K562 (cell line): ENCODE measurements around the gene UNC50. TPM values are rescaled to one million over a fixed set of nuclear protein-coding genes. Genes with fewer than 3 reads are reported as not detected.
A peak's percentile ranks its signal among the peaks of the same experiment; 100 is the strongest.

Source experiments
- ATAC-seq: fragments of 200-7000 bp; cut with Tn5 transposase; 3 replicates; pipeline ENCODE4 v1.9.1; 2020; ENCODE audit warnings: moderate library complexity
- BruUV-seq: library from RNA; stranded (reverse); fragments of 400-500 nt; replicated peaks from 2 replicates; lab custom pipeline; 2021; lab: Mats Ljungman, UMichigan
- CTCF ChIA-PET: fragments of 300-600 bp; formaldehyde crosslinking; extraction: SDS; loops from one replicate; lab custom pipeline; 2021; ENCODE audit warnings: low intra/inter-chr PET ratio; lab: Yijun Ruan, JAX
- POLR2A ChIA-PET: fragments of 300-600, 350-650 bp; sonication (Branson Sonifier 250); formaldehyde crosslinking; extraction: SDS; loops from one replicate; lab custom pipeline; 2021; ENCODE audit warnings: antibody characterized with exemption, inconsistent platforms; lab: Yijun Ruan, JAX
- DNase-seq, 4 experiments: peaks; one replicate each; pipeline versions ENCODE4 v3.0.0 to v3.0.0-alpha.2; 2011 to 2018; ENCODE audit warnings: low spot score in 3 of 4, mixed read lengths in 3 of 4; ENCODE audit errors: extremely low read depth in 1 of 4
- FAIRE-seq: peaks from 2 replicates; lab custom pipeline; 2011; peaks lifted over from hg19 to GRCh38; lab: Jason Lieb, UNC
- H2AFZ ChIP-seq: 2 replicates; pipeline ENCODE4 v1.6.0; 2011; ENCODE audit warnings: low read depth, low read length, control low read depth, inconsistent platforms
- H3K27ac ChIP-seq: fragments of 200-600 bp; 3 replicates; pipeline ENCODE4 v1.8.0; 2011; ENCODE audit warnings: low read depth, mild to moderate bottlenecking, control low read depth, inconsistent platforms, low read length, moderate library complexity, mixed read lengths; ENCODE audit errors: extremely low read depth
- H3K27me3 ChIP-seq, 2 experiments: fragments of 300-600 bp in 1 of 2; 2 replicates in 1 of 2; 3 replicates in 1 of 2; pipeline versions ENCODE4 v1.6.0 to v1.8.0; 2011; ENCODE audit warnings: inconsistent platforms in 2 of 2, low read length in 2 of 2, mild to moderate bottlenecking in 1 of 2, mixed read lengths in 1 of 2, moderate library complexity in 1 of 2; ENCODE audit not compliant: control insufficient read depth in 2 of 2, insufficient read depth in 2 of 2
- H3K36me3 ChIP-seq: fragments of 300-600 bp; 3 replicates; pipeline ENCODE4 v1.8.0; 2011; ENCODE audit warnings: mild to moderate bottlenecking, low read length, inconsistent platforms; ENCODE audit not compliant: control insufficient read depth, insufficient read depth
- H3K4me1 ChIP-seq, 2 experiments: fragments of 200-600 bp in 1 of 2; replicated peaks in 1 of 2; 2 replicates in 1 of 2; 3 replicates in 1 of 2; pipeline versions ENCODE4 v1.5.1 to v1.8.0; 2011; ENCODE audit warnings: inconsistent platforms in 2 of 2, low read length in 2 of 2, mild to moderate bottlenecking in 1 of 2, mixed read lengths in 1 of 2, moderate library complexity in 1 of 2; ENCODE audit not compliant: control insufficient read depth in 2 of 2, insufficient read depth in 2 of 2
- H3K4me2 ChIP-seq: 2 replicates; pipeline ENCODE4 v1.6.1; 2011; ENCODE audit warnings: low read length, control low read depth, inconsistent platforms, mixed read lengths; ENCODE audit not compliant: insufficient read depth
- H3K4me3 ChIP-seq: fragments of 200-600 bp; sonication (generic), shearing (Covaris generic); 2 replicates; pipeline ENCODE4 v1.5.1; 2016; ENCODE audit warnings: control low read depth, inconsistent platforms
- H3K79me2 ChIP-seq: fragments of 200-600 bp; 3 replicates; pipeline ENCODE4 v1.8.0; 2011; ENCODE audit warnings: low read length, inconsistent platforms; ENCODE audit not compliant: control insufficient read depth, insufficient read depth
- H3K9ac ChIP-seq, 2 experiments: 2 replicates each; pipeline versions ENCODE4 v1.6.0 to v1.6.1; 2011; ENCODE audit warnings: low read depth in 2 of 2, low read length in 2 of 2, control low read depth in 1 of 2, inconsistent platforms in 1 of 2, mild to moderate bottlenecking in 1 of 2, mixed read lengths in 1 of 2; ENCODE audit not compliant: insufficient read depth in 1 of 2
- H3K9me1 ChIP-seq: one replicate; pipeline ENCODE4 v1.6.0; 2011; ENCODE audit warnings: inconsistent platforms, mild to moderate bottlenecking, low read length, moderate library complexity; ENCODE audit not compliant: control insufficient read depth, insufficient read depth
- H3K9me3 ChIP-seq: replicated peaks from 2 replicates; pipeline ENCODE4 v1.5.1; 2011; ENCODE audit warnings: low read depth, low read length, inconsistent platforms; ENCODE audit not compliant: control insufficient read depth, insufficient read depth
- H4K20me1 ChIP-seq: replicated peaks from 2 replicates; pipeline ENCODE4 v1.6.1; 2011; ENCODE audit warnings: low read length, inconsistent platforms, mixed read lengths; ENCODE audit not compliant: control insufficient read depth, insufficient read depth
- ARID3A ChIP-seq: IDR thresholded peaks from 2 replicates; pipeline ENCODE4 v1.6.1; 2012; ENCODE audit warnings: low read depth, low read length, improper control_type of control experiment, borderline replicate concordance
- BCOR ChIP-seq: fragments of 450-650 bp; IDR thresholded peaks from 2 replicates; pipeline ENCODE4 v1.6.1; 2016
- EGR1 ChIP-seq: fragments of 450-650 bp; conservative IDR thresholded peaks from 2 replicates; pipeline ENCODE4 v1.6.1; 2017; ENCODE audit warnings: mild to moderate bottlenecking
- ESRRA ChIP-seq: fragments of 450-650 bp; IDR thresholded peaks from 2 replicates; pipeline ENCODE4 v1.6.1; 2014; ENCODE audit warnings: low read depth, mild to moderate bottlenecking, moderate library complexity, borderline replicate concordance
- GABPA ChIP-seq: fragments of 200-800 bp; sonication (Bioruptor generic); conservative IDR thresholded peaks from 2 replicates; pipeline ENCODE4 v1.6.1; 2016; ENCODE audit warnings: low read depth, missing genetic modification characterization, missing compliant biosample characterization
- HNRNPUL1 ChIP-seq: fragments of 200-400 bp; formaldehyde crosslinking; IDR thresholded peaks from 2 replicates; pipeline ENCODE4 v1.6.1; 2017; ENCODE audit warnings: low read length
- MTA3 ChIP-seq: fragments of 450-650 bp; formaldehyde crosslinking; IDR thresholded peaks from 2 replicates; pipeline ENCODE4 v1.6.1; 2017; ENCODE audit warnings: mild to moderate bottlenecking, borderline replicate concordance
- PURB ChIP-seq: sonication (generic); formaldehyde crosslinking; IDR thresholded peaks from 2 replicates; pipeline ENCODE4 v1.9.0; 2021; ENCODE audit warnings: low read depth, mild to moderate bottlenecking, missing genetic modification reagents
- RAD21 ChIP-seq, 2 experiments: fragments of 250-450 bp in 1 of 2; fragments of 450-650 bp in 1 of 2; sonication (Bioruptor Pico) in 1 of 2; formaldehyde crosslinking in 1 of 2; IDR thresholded peaks in 1 of 2; conservative IDR thresholded peaks in 1 of 2; 2 replicates each; pipeline versions ENCODE4 v1.4.0 to v1.8.0; 2020 to 2022; ENCODE audit warnings: mild to moderate bottlenecking in 2 of 2, moderate library complexity in 1 of 2
- ZFP1 ChIP-seq: fragments of 450-650 bp; formaldehyde crosslinking; IDR thresholded peaks from 2 replicates; pipeline ENCODE4 v1.4.0; 2020; ENCODE audit warnings: mild to moderate bottlenecking, mixed read lengths
- ZNF639 ChIP-seq, 2 experiments: fragments of 200-800 bp in 1 of 2; sonication (Bioruptor generic) in 1 of 2; sonication (generic) in 1 of 2; formaldehyde crosslinking in 1 of 2; IDR thresholded peaks in 1 of 2; conservative IDR thresholded peaks in 1 of 2; 2 replicates each; pipeline versions ENCODE4 v1.5.0 to v1.6.1; 2016 to 2020; ENCODE audit warnings: missing compliant biosample characterization in 1 of 2, missing genetic modification characterization in 1 of 2, missing genetic modification reagents in 1 of 2
- ZNF830 ChIP-seq: fragments of 250-450 bp; sonication (Bioruptor Pico); IDR thresholded peaks from 2 replicates; pipeline ENCODE4 v1.5.0; 2021; ENCODE audit warnings: mild to moderate bottlenecking
- WGBS: fragments of 100-300 bp; shearing (Covaris generic); methylation state at CpG from one replicate; pipeline ENCODE4 v1.1.6; 2016; ENCODE audit warnings: low coverage, mixed read lengths; ENCODE audit not compliant: insufficient coverage; ENCODE audit errors: missing lambda C conversion rate; 5-methylcytosine and 5-hydroxymethylcytosine counted together
- in situ Hi-C: fragments of 300-500 bp; cut with MboI; formaldehyde crosslinking; loops from 4 replicates; pipeline ENCODE4 v1.15.0; 2018; ENCODE audit warnings: inconsistent platforms, mixed read lengths
- intact Hi-C: fragments of 100-400 bp; cut with micrococcal nuclease; formaldehyde crosslinking; loops from 2 replicates; pipeline ENCODE4 v1.14.2; 2022
- polyA plus RNA-seq, 8 experiments: library from polyadenylated mRNA; depleted of rRNA in 4 of 8; stranded (reverse) in 5 of 8; unstranded in 3 of 8; fragments of >200 nt; fragmentation: Nextera tagmentation in 2 of 8; fragmentation: Illumina TruSeq in 1 of 8; extraction: Ambion mirVana in 2 of 8; extraction: Trizol in 1 of 8; gene quantifications; 2 replicates each; pipeline versions ENCODE4 v1.2.1 to v1.2.3, GENCODE V29; 2011 to 2014; ENCODE audit warnings: inconsistent platforms in 1 of 8, missing spikeins in 1 of 8
- total RNA-seq, 7 experiments: library from RNA; depleted of rRNA in 6 of 7; stranded (reverse); fragments of >200 nt in 6 of 7; fragmentation: Illumina TruSeq in 2 of 7; extraction: Trizol in 2 of 7; gene quantifications; 2 replicates each; pipeline versions ENCODE4 v1.2.1 to v1.2.3, GENCODE V29; 2011 to 2021; ENCODE audit warnings: low replicate concordance in 1 of 7

UNC50 gene
- total and polyA plus RNA-seq, 9 of the 15 experiments (the other 6 are each of a cell fraction or from before 2014, with no cell fraction given) = 30.0 to 52.9 (median 35.9) TPM

- TF ChIP-seq ZNF639 (CRISPR knock-in tag; conservative IDR thresholded peaks at IDR 0.05 in 1 of 2, IDR thresholded peaks at IDR 0.05 in 1 of 2) = no peak
Measured at GRCh38 chr2:98606431-98606830, 2.0 kb upstream of the UNC50 start (continued).

- Histone ChIP-seq H3K9ac (peak overlapping the region in 1 of 2 experiments; percentile 94; a peak in 3 of 4 replicates), H3K9me1 (peaks cover 5% of the 10 kb centered on the region), H3K36me3 (peaks cover 59% of the 10 kb centered on the region), H3K4me3 (peak overlapping the region; percentile 99), H3K4me1 (peaks cover 17 to 28% of the 10 kb centered on the region in 2 experiments), H4K20me1 (no peaks in the 10 kb centered on the region; the same call in 1 of the 2 replicates), H3K79me2 (peaks cover 64% of the 10 kb centered on the region), H2AFZ (no peak overlapping the region), H3K27me3 (no peaks in the 10 kb centered on the region), H3K27ac (no peak overlapping the region), H3K4me2 (peak overlapping the region; percentile 99), H3K9me3 (no peaks in the 10 kb centered on the region)
- FAIRE-seq (no peak), ATAC-seq (no peak), DNase-seq (no peak)
- in situ Hi-C loops (no loop called here), intact Hi-C loops (no loop called here)
- POLR2A ChIA-PET = interaction anchor here (1.2 to 1.4 kb wide), 4 partner anchors 11 to 125 kb away, joined by 3 read pairs; no protein-coding TSS in a partner anchor
- WGBS = 39% methylated on average over 6 of the region's 6 CpGs
- BruUV-seq = no TSS peak
- TF ChIP-seq HNRNPUL1 (no peak), ZNF830 (CRISPR knock-in tag) (no peak), RAD21 (CRISPR knock-in tag; conservative IDR thresholded peaks at IDR 0.05 in 1 of 2, IDR thresholded peaks at IDR 0.05 in 1 of 2) (no peak), ZFP1 (no peak), PURB (CRISPR knock-in tag) (no peak), EGR1 (no peak), ARID3A (no peak), MTA3 (no peak), GABPA (tag) (no peak), BCOR (no peak), ESRRA (no peak)
- CTCF ChIA-PET = no interaction called here
Measured at GRCh38 chr2:98607104-98607503, 1.3 kb upstream of the UNC50 start.
